ENCODE results near the gene TMEM220.
A peak's percentile ranks its signal among the peaks of the same experiment; 100 is the strongest.

DNA sequence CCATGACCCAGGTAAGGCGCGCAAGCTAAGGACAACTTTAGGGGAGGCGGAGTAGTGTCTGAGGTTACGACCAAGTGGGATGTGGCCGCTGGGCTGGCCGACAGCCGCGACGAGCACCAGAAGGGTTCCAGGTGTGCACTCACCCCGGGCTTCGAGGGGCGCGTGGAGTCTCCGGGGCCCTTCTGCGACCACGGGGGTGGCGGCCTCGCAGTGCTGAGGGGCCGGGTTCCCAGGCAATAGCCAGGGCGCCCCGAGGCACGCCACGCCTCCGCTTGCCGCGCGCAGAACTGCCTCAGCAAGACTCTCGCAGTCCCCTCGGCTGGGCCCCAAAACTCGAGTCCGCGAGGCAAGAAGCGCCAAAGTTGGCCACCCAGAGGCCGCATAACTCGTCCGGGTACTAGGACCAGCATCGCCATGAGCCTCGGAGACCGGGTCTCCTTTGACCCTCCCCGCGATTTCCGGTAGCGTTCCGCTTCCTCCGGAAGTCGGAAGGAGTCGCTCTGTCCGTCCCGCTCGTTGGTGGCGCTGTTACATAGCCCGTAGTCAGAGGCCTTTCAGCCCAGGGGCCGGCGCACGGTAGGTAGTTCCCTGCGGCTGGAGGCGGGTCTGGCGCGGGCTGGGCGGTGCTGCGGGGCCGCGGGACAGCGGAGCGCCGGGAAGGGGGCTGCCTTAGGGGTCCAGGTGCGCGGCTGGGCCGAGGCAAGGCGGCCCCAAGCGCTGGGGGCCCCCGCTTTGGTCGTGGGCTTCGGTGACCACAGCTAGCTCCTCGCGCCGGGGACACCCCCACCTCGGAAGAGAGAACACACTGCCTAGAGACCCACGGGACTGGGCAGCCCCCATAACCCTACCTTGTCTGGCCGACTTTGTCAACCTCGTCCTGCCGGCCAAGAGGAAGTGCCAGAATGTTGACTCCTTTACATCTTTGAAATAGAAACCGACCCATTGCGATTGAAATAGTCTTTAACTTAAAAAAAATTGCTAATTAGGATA lies 32.4 kb downstream of the TMEM220 start, which contains the start of the genes ADPRM and SCO1:
- TF ChIP-seq, protein P1, sequence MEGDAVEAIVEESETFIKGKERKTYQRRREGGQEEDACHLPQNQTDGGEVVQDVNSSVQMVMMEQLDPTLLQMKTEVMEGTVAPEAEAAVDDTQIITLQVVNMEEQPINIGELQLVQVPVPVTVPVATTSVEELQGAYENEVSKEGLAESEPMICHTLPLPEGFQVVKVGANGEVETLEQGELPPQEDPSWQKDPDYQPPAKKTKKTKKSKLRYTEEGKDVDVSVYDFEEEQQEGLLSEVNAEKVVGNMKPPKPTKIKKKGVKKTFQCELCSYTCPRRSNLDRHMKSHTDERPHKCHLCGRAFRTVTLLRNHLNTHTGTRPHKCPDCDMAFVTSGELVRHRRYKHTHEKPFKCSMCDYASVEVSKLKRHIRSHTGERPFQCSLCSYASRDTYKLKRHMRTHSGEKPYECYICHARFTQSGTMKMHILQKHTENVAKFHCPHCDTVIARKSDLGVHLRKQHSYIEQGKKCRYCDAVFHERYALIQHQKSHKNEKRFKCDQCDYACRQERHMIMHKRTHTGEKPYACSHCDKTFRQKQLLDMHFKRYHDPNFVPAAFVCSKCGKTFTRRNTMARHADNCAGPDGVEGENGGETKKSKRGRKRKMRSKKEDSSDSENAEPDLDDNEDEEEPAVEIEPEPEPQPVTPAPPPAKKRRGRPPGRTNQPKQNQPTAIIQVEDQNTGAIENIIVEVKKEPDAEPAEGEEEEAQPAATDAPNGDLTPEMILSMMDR (IDR thresholded peaks at IDR 0.05; ENCODE audit: low read depth, low read length, poor library complexity, severe bottlenecking) = peak; percentile 37
- no peak for TF ChIP-seq EZH2phosphoT487 (IDR thresholded peaks at IDR 0.05; ENCODE audit: borderline replicate concordance, low read length)

Data from DOHH2 (cell line).